GM12878 (cell line): ENCODE results near the gene ZNF692. TPM values are rescaled to one million over a fixed set of nuclear protein-coding genes. Genes with fewer than 3 reads are reported as not detected.

ENCODE experiments used
- ATAC-seq: fragments of 200-7000 bp; cut with Tn5 transposase; 3 replicates; pipeline ENCODE4 v1.9.1; 2020; ENCODE audit warnings: mild to moderate bottlenecking, moderate library complexity
- BruUV-seq: library from RNA; stranded (reverse); fragments of 400-500 nt; replicated peaks from 2 replicates; lab custom pipeline; 2021; lab: Mats Ljungman, UMichigan
- CTCF ChIA-PET: fragments of 300-600 bp; sonication (Branson Sonifier 250); formaldehyde crosslinking; extraction: SDS; loops from one replicate; lab custom pipeline; 2021; ENCODE audit warnings: inconsistent platforms; lab: Yijun Ruan, JAX
- POLR2A ChIA-PET: fragments of 350-600 bp; formaldehyde crosslinking; extraction: SDS; loops from one replicate; lab custom pipeline; 2021; ENCODE audit warnings: inconsistent platforms; lab: Charles Lee
- RAD21 ChIA-PET: fragments of 300-600 bp; sonication (Branson Sonifier 250); formaldehyde crosslinking; loops from one replicate; lab custom pipeline; 2023; ENCODE audit warnings: antibody characterized with exemption; ENCODE audit not compliant: unreplicated experiment; lab: Charles Lee
- SMC1A ChIA-PET: fragments of 300-600 bp; sonication (Branson Sonifier 250); formaldehyde crosslinking; loops from one replicate; lab custom pipeline; 2023; ENCODE audit not compliant: unreplicated experiment, uncharacterized antibody; lab: Charles Lee
- DNase-seq: peaks from one replicate; pipeline ENCODE4 v3.0.0-alpha.2; 2011; ENCODE audit warnings: low read depth, low spot score
- FAIRE-seq: peaks from 3 replicates; lab custom pipeline; 2011; peaks lifted over from hg19 to GRCh38; lab: Jason Lieb, UNC
- H2AFZ ChIP-seq: 2 replicates; pipeline ENCODE4 v1.6.0; 2011; ENCODE audit warnings: low read depth, low read length, control low read depth; ENCODE audit not compliant: control insufficient read depth
- H3K27ac ChIP-seq: 2 replicates; pipeline ENCODE4 v1.5.1; 2011; ENCODE audit warnings: control low read depth; ENCODE audit not compliant: control insufficient read depth, insufficient read depth
- H3K27me3 ChIP-seq, 2 experiments: replicated peaks in 1 of 2; 2 replicates each; pipeline versions ENCODE4 v1.6.0 to v1.6.1; 2011; ENCODE audit warnings: low read length in 1 of 2; ENCODE audit not compliant: control insufficient read depth in 2 of 2, insufficient read depth in 2 of 2
- H3K36me3 ChIP-seq, 2 experiments: 2 replicates each; pipeline ENCODE4 v1.5.1; 2011; ENCODE audit warnings: low read length in 1 of 2; ENCODE audit not compliant: control insufficient read depth in 2 of 2, insufficient read depth in 2 of 2
- H3K4me1 ChIP-seq: 2 replicates; pipeline ENCODE4 v1.6.1; 2011; ENCODE audit warnings: mild to moderate bottlenecking, low read length, moderate library complexity, mixed read lengths; ENCODE audit not compliant: control insufficient read depth, insufficient read depth
- H3K4me2 ChIP-seq: 2 replicates; pipeline ENCODE4 v1.6.0; 2011; ENCODE audit warnings: control low read depth; ENCODE audit not compliant: control insufficient read depth, insufficient read depth
- H3K4me3 ChIP-seq: fragments of 200-600 bp; sonication (generic); 2 replicates; pipeline ENCODE4 v1.5.1; 2016
- H3K79me2 ChIP-seq: 2 replicates; pipeline ENCODE4 v1.6.0; 2011; ENCODE audit warnings: low read length; ENCODE audit not compliant: control insufficient read depth, insufficient read depth
- H3K9ac ChIP-seq: 2 replicates; pipeline ENCODE4 v1.8.0; 2011; ENCODE audit warnings: low read length, control low read depth, mixed read lengths; ENCODE audit not compliant: control insufficient read depth, insufficient read depth
- H3K9me3 ChIP-seq: replicated peaks from 3 replicates; pipeline ENCODE4 v1.5.1; 2011; ENCODE audit warnings: mild to moderate bottlenecking, low read length; ENCODE audit not compliant: control insufficient read depth, insufficient read depth
- H4K20me1 ChIP-seq: 2 replicates; pipeline ENCODE4 v1.6.0; 2011; ENCODE audit not compliant: control insufficient read depth, insufficient read depth
- CBX5 ChIP-seq: sonication (generic); IDR thresholded peaks from 2 replicates; pipeline ENCODE4 v1.6.1; 2016; ENCODE audit warnings: low read depth, moderate library complexity, mild to moderate bottlenecking, inconsistent platforms
- CREM ChIP-seq: IDR thresholded peaks from 2 replicates; pipeline ENCODE4 v1.6.1; 2014; ENCODE audit warnings: antibody characterized with exemption, low read depth
- EED ChIP-seq: sonication (generic); IDR thresholded peaks from 2 replicates; pipeline ENCODE4 v1.6.1; 2016; ENCODE audit warnings: antibody characterized with exemption, low read depth
- ETV6 ChIP-seq, 2 experiments: fragments of 450-650 bp in 1 of 2; IDR thresholded peaks in 1 of 2; conservative IDR thresholded peaks in 1 of 2; 2 replicates each; pipeline ENCODE4 v1.6.1; 2014; ENCODE audit warnings: antibody characterized with exemption in 1 of 2, borderline replicate concordance in 1 of 2, low read depth in 1 of 2, mild to moderate bottlenecking in 1 of 2, moderate library complexity in 1 of 2
- HDAC6 ChIP-seq: fragments of 200-600 bp; sonication (generic); IDR thresholded peaks from one replicate; pipeline ENCODE4 v1.8.0; 2017; ENCODE audit warnings: antibody characterized with exemption; ENCODE audit not compliant: unreplicated experiment
- MTA2 ChIP-seq: fragments of 450-650 bp; IDR thresholded peaks from 2 replicates; pipeline ENCODE4 v1.6.1; 2016; ENCODE audit warnings: low read depth, mild to moderate bottlenecking, moderate library complexity
- NKRF ChIP-seq: fragments of 450-650 bp; conservative IDR thresholded peaks from 2 replicates; pipeline ENCODE4 v1.6.1; 2017; ENCODE audit warnings: mild to moderate bottlenecking, moderate library complexity
- POLR2AphosphoS2 ChIP-seq: IDR thresholded peaks from 2 replicates; pipeline ENCODE4 v1.6.1; 2011; ENCODE audit warnings: low read depth, mild to moderate bottlenecking, low read length, improper control_type of control experiment, moderate library complexity
- POLR2AphosphoS5 ChIP-seq: IDR thresholded peaks from 2 replicates; pipeline ENCODE4 v1.6.1; 2011; ENCODE audit warnings: mild to moderate bottlenecking, low read length, inconsistent platforms
- RAD21 ChIP-seq: IDR thresholded peaks from 2 replicates; pipeline ENCODE4 v1.6.1; 2011; ENCODE audit warnings: mild to moderate bottlenecking, low read depth, low read length, moderate library complexity; ENCODE audit not compliant: insufficient read depth
- RCOR1 ChIP-seq: conservative IDR thresholded peaks from 2 replicates; pipeline ENCODE4 v1.6.1; 2012; ENCODE audit warnings: low read depth, low read length, improper control_type of control experiment
- SUPT20H ChIP-seq: IDR thresholded peaks from 2 replicates; pipeline ENCODE4 v1.6.1; 2011; ENCODE audit warnings: low read depth, mild to moderate bottlenecking, low read length, moderate library complexity, borderline replicate concordance; ENCODE audit not compliant: control insufficient read depth
- TAF1 ChIP-seq: IDR thresholded peaks from 2 replicates; pipeline ENCODE4 v1.6.1; 2011; ENCODE audit warnings: mild to moderate bottlenecking, low read depth, low read length, borderline replicate concordance
- USF1 ChIP-seq: IDR thresholded peaks from 2 replicates; pipeline ENCODE4 v1.6.1; 2011; ENCODE audit warnings: borderline replicate concordance, low read depth, mild to moderate bottlenecking, moderate library complexity, mixed read lengths, low read length; ENCODE audit not compliant: insufficient read depth; ENCODE audit errors: extremely low read length
- WGBS: methylation state at CpG from one replicate; pipeline ENCODE4 v1.1.6; 2016; ENCODE audit warnings: low lambda C conversion rate; ENCODE audit not compliant: insufficient replicate concordance, insufficient coverage; ENCODE audit errors: missing lambda C conversion rate; 5-methylcytosine and 5-hydroxymethylcytosine counted together
- in situ Hi-C: fragments of 300-500 bp; cut with MboI; formaldehyde crosslinking; loops from 9 replicates; pipeline ENCODE4 v1.14.3; 2018; ENCODE audit warnings: mixed read lengths
- intact Hi-C: fragments of 100-400 bp; cut with micrococcal nuclease; formaldehyde crosslinking; loops from one replicate; pipeline ENCODE4 v1.14.2; 2022; ENCODE audit not compliant: unreplicated experiment
- polyA plus RNA-seq, 11 experiments: library from polyadenylated mRNA; depleted of rRNA in 4 of 11; unstranded in 6 of 11; stranded (reverse) in 5 of 11; fragments of >200 nt; fragmentation: Nextera tagmentation in 4 of 11; fragmentation: Illumina TruSeq in 1 of 11; extraction: Ambion mirVana in 4 of 11; extraction: Trizol in 1 of 11; gene quantifications; 1 replicate in 1 of 11; 2 replicates in 10 of 11; pipeline versions ENCODE4 v1.2.1 to v1.2.3, GENCODE V29; 2011 to 2016; ENCODE audit warnings: inconsistent platforms in 2 of 11, missing spikeins in 2 of 11, low read depth in 1 of 11
- total RNA-seq, 4 experiments: library from RNA; depleted of rRNA in 3 of 4; stranded (reverse); fragments of >200 nt in 3 of 4; fragmentation: Illumina TruSeq in 1 of 4; extraction: Trizol in 1 of 4; gene quantifications; 2 replicates each; pipeline versions ENCODE4 v1.2.1 to v1.2.3, GENCODE V29; 2013 to 2021
- TF ChIP-seq, protein P1 (sequence below), 3 experiments: IDR thresholded peaks in 2 of 3; conservative IDR thresholded peaks in 1 of 3; 2 replicates each; pipeline ENCODE4 v1.5.1; 2011; ENCODE audit warnings: low read depth in 3 of 3, low read length in 3 of 3, mild to moderate bottlenecking in 3 of 3, control low read depth in 2 of 3, moderate library complexity in 2 of 3, inconsistent platforms in 1 of 3, mixed read lengths in 1 of 3; ENCODE audit not compliant: control insufficient read depth in 2 of 3, insufficient read depth in 1 of 3; ENCODE audit errors: extremely low read depth in 1 of 3

ZNF692 gene
- total and polyA plus RNA-seq, 10 of the 15 experiments (the other 5 are each of a cell fraction or from before 2014, with no cell fraction given) = 5.3 to 76.6 (median 36.9) TPM

DNA sequence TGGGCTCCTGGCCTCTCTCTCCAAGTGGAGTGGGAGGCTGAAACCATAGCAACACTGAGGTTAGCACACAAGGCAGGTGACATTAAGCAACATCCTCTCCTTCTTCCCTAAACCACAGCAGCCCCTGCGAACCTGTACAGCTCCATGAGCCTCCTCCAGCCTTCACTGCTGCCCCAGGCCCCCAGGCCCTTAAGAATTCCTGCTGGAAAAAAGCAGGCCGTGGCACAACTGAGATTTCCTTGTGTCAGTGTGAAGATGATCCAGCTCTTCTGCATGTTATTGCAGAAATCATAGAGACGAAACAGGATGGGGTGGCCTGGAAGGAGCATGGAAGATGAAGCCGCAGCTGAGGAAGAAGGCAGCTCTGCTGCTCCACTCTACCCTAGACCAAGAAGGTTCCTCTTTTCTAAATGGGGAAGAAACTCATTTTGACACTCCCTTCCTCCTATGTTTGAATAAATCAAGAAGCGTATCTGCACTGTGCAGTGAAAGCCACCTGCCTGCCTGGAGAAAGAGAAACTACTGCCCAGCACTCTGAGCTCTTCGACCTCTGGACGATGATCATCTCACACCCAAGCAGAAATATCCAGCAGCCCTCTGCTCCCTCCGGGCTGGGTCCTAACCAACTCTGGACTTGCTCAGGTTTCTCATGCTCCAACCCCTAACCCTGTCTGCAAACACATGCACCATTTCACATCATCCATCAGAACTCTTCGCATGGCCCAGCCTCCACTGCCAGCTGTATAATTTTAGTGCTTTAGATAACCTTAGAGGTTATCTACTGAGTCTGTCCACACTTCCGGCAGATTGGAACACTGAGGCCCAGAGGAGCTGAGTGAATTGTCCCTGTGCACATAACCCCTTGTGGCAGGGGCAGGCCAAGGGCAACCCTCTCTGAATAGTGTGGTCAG is 53.9 kb downstream of the ZNF692 start:
- Histone ChIP-seq H3K4me2 (peak overlapping the region; percentile 82), H2AFZ (peak overlapping the region; percentile 78), H3K79me2 (no peaks in the 10 kb centered on the region), H3K4me3 (peak overlapping the region; percentile 59; the same call in 1 of the 2 replicates), H3K4me1 (peaks cover 26% of the 10 kb centered on the region), H3K9me3 (peaks cover 4% of the 10 kb centered on the region; the same call in 2 of the 3 replicates), H3K36me3 (no peaks in the 10 kb centered on the region), H3K27ac (peak overlapping the region; percentile 79), H3K27me3 (no peaks in the 10 kb centered on the region), H4K20me1 (no peaks in the 10 kb centered on the region), H3K9ac (peak overlapping the region; percentile 6)
- ChIA-PET SMC1A (interaction anchor here (0.6 to 5.7 kb wide), 31 partner anchors 12 to 757 kb away, joined by 3 to 89 read pairs (median 7); partner anchors contain the start of genes OR2T2, SH3BP5L and ZNF672), POLR2A (interaction anchor here (0.8 to 1.9 kb wide), 13 partner anchors 10 to 562 kb away, joined by 3 to 10 read pairs (median 5); partner anchors contain the start of genes OR2T2, SH3BP5L and ZNF672), RAD21 (interaction anchor here (0.7 to 4.3 kb wide), 25 partner anchors 11 to 868 kb away, joined by 3 to 72 read pairs (median 6); partner anchors contain the start of genes SH3BP5L, ZNF672 and ZNF692), CTCF (interaction anchor here (0.6 to 4.9 kb wide), 31 partner anchors 10 to 1415 kb away, joined by 3 to 86 read pairs (median 6); partner anchors contain the start of genes OR14I1, SH3BP5L, ZNF672 and ZNF692)
- in situ Hi-C loops = loop anchor here (5.0 kb wide), 3 partner anchors 108 to 563 kb away; no protein-coding TSS in a partner anchor
- WGBS = 5% methylated on average over 10 of the region's 10 CpGs
- intact Hi-C loops = loop anchor here (1.0 to 5.0 kb wide), 5 partner anchors 12 to 401 kb away; no protein-coding TSS in a partner anchor
- DNase-seq (peak; percentile 73), FAIRE-seq (peak; percentile 80), ATAC-seq (peak; percentile 87)
- TSS peak; percentile 77 for BruUV-seq
- TF ChIP-seq RAD21 = peak; percentile 17; the same call in 1 of the 2 replicates
- peak; percentile 42; the same call in 1 of the 2 replicates for TF ChIP-seq MTA2
- no peak for TF ChIP-seq SUPT20H
- TF ChIP-seq TAF1 = peak; percentile 43; the same call in 1 of the 2 replicates
- peak; percentile 34; the same call in 1 of the 2 replicates for TF ChIP-seq POLR2AphosphoS5
- TF ChIP-seq ETV6 (conservative IDR thresholded peaks at IDR 0.05 in 1 of 2, IDR thresholded peaks at IDR 0.05 in 1 of 2; ENCODE audit: borderline replicate concordance in 1 of 2, low read depth in 1 of 2) = peak in 1 of 2 experiments; percentile 12; a peak in 1 of 4 replicates
- no peak for TF ChIP-seq POLR2AphosphoS2
- TF ChIP-seq NKRF = no peak
- TF ChIP-seq, protein P1, sequence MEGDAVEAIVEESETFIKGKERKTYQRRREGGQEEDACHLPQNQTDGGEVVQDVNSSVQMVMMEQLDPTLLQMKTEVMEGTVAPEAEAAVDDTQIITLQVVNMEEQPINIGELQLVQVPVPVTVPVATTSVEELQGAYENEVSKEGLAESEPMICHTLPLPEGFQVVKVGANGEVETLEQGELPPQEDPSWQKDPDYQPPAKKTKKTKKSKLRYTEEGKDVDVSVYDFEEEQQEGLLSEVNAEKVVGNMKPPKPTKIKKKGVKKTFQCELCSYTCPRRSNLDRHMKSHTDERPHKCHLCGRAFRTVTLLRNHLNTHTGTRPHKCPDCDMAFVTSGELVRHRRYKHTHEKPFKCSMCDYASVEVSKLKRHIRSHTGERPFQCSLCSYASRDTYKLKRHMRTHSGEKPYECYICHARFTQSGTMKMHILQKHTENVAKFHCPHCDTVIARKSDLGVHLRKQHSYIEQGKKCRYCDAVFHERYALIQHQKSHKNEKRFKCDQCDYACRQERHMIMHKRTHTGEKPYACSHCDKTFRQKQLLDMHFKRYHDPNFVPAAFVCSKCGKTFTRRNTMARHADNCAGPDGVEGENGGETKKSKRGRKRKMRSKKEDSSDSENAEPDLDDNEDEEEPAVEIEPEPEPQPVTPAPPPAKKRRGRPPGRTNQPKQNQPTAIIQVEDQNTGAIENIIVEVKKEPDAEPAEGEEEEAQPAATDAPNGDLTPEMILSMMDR (IDR thresholded peaks at IDR 0.05 in 2 of 3, conservative IDR thresholded peaks at IDR 0.05 in 1 of 3; ENCODE audit: control insufficient read depth in 2 of 3, extremely low read depth in 1 of 3, insufficient read depth in 1 of 3, low read depth in 3 of 3, low read length in 3 of 3) = no peak
- peak; percentile 71 for TF ChIP-seq EED
- TF ChIP-seq RCOR1 = no peak
- no peak for TF ChIP-seq HDAC6
- peak; percentile 2; the same call in 1 of the 2 replicates for TF ChIP-seq CREM
- TF ChIP-seq USF1 = no peak
- peak; percentile 63; the same call in 1 of the 2 replicates for TF ChIP-seq CBX5
